ENCODE measurements around the gene SLC39A10.

DNA sequence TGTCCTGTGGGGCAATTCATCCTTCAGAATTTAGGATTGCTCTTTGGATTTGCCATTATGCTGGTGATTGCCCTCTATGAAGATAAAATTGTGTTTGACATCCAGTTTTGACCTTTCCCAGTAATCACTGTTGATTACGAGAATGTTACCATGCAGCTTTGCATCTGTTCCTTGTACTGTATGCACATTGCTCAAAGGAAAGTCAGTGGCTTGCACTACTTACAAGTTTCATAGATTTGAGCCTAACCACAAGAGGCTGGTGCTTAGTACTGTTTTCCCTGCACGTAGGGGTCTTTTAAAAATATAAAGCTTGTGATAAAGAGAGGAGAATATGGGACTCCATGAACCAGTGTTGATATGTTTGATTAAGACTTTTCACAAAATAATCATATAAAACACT is 77.9 kb downstream of the SLC39A10 start:
- TF ChIP-seq, protein P1, sequence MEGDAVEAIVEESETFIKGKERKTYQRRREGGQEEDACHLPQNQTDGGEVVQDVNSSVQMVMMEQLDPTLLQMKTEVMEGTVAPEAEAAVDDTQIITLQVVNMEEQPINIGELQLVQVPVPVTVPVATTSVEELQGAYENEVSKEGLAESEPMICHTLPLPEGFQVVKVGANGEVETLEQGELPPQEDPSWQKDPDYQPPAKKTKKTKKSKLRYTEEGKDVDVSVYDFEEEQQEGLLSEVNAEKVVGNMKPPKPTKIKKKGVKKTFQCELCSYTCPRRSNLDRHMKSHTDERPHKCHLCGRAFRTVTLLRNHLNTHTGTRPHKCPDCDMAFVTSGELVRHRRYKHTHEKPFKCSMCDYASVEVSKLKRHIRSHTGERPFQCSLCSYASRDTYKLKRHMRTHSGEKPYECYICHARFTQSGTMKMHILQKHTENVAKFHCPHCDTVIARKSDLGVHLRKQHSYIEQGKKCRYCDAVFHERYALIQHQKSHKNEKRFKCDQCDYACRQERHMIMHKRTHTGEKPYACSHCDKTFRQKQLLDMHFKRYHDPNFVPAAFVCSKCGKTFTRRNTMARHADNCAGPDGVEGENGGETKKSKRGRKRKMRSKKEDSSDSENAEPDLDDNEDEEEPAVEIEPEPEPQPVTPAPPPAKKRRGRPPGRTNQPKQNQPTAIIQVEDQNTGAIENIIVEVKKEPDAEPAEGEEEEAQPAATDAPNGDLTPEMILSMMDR (IDR thresholded peaks at IDR 0.05): no peak
- no peak for TF ChIP-seq POLR2A (IDR thresholded peaks at IDR 0.05)
